ENCODE measurements around the gene FAM8A1. TPM values are rescaled to one million over a fixed set of nuclear protein-coding genes. Genes with fewer than 3 reads are reported as not detected.

The FAM8A1 gene
- total and polyA plus RNA-seq, 8 donors: 24.7 to 46.9 (median 41.0) TPM

DNA sequence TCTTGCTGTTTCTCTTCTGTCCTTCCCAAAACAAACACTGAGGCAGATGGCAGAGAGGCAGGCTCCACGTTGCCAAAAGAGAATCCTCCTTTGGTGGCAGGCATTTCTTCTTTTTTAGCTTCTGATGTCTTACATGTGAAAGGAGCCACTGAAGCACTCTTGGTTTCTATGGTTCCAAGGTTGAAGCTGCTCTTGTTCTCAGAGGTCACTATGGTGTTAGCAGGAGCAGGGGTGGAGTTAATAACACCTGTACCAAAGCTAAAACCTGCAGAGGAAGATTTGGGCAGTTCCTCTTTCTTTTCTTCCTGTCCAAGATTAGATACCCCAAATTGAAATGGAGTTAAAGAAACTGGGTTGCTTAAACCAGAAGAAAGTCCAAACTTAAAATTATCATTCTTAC is 28.8 kb downstream of the FAM8A1 start:
- DNase-seq (no peak), ATAC-seq (peak; percentile 28)
- TF ChIP-seq, protein P1, sequence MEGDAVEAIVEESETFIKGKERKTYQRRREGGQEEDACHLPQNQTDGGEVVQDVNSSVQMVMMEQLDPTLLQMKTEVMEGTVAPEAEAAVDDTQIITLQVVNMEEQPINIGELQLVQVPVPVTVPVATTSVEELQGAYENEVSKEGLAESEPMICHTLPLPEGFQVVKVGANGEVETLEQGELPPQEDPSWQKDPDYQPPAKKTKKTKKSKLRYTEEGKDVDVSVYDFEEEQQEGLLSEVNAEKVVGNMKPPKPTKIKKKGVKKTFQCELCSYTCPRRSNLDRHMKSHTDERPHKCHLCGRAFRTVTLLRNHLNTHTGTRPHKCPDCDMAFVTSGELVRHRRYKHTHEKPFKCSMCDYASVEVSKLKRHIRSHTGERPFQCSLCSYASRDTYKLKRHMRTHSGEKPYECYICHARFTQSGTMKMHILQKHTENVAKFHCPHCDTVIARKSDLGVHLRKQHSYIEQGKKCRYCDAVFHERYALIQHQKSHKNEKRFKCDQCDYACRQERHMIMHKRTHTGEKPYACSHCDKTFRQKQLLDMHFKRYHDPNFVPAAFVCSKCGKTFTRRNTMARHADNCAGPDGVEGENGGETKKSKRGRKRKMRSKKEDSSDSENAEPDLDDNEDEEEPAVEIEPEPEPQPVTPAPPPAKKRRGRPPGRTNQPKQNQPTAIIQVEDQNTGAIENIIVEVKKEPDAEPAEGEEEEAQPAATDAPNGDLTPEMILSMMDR (IDR thresholded peaks at IDR 0.05): no peak
- Histone ChIP-seq H3K27me3 (no peaks in the 10 kb centered on the region), H3K27ac (no peak overlapping the region), H3K4me1 (peaks cover 6 to 12% of the 10 kb centered on the region in 2 donors), H3K36me3 (peaks cover 4 to 74% of the 10 kb centered on the region in 2 donors), H3K9me3 (no peaks in the 10 kb centered on the region), H3K4me3 (no peak overlapping the region)
- intact Hi-C loops (cut with DNase I): no loop called here

- ATAC-seq (peak; percentile 33), DNase-seq (no peak)
- H3K9me3 ChIP-seq: no peaks in the 10 kb centered on the region
- no peaks in the 10 kb centered on the region for H3K27me3 ChIP-seq
- no peak overlapping the region for H3K4me3 ChIP-seq
- TF ChIP-seq, protein P1 (IDR thresholded peaks at IDR 0.05): no peak
- peaks cover 6 to 12% of the 10 kb centered on the region in 2 donors for H3K4me1 ChIP-seq
- H3K27ac ChIP-seq: peak overlapping the region; percentile 50
- peaks cover 4 to 67% of the 10 kb centered on the region in 2 donors for H3K36me3 ChIP-seq
- intact Hi-C loops (cut with DNase I): no loop called here
Observed at GRCh38 chr6:17629824-17630510, 29.9 kb downstream of the FAM8A1 start.

GRCh38 chr6:17630511-17631073 is 30.5 kb downstream of the FAM8A1 start:
- H3K4me1 ChIP-seq: peaks cover 6 to 12% of the 10 kb centered on the region in 2 donors
- peak overlapping the region; percentile 53 to 55 for H3K27ac ChIP-seq
- ATAC-seq: peak; percentile 85
- DNase-seq: peak in 3 of 4 donors; percentile 36 to 77 (median 61)
- H3K27me3 ChIP-seq: no peaks in the 10 kb centered on the region
- TF ChIP-seq, protein P1 (IDR thresholded peaks at IDR 0.05): no peak
- intact Hi-C loops (cut with DNase I): no loop called here
- H3K4me3 ChIP-seq: no peak overlapping the region
- no peaks in the 10 kb centered on the region for H3K9me3 ChIP-seq
- peaks cover 4 to 67% of the 10 kb centered on the region in 2 donors for H3K36me3 ChIP-seq

DNA sequence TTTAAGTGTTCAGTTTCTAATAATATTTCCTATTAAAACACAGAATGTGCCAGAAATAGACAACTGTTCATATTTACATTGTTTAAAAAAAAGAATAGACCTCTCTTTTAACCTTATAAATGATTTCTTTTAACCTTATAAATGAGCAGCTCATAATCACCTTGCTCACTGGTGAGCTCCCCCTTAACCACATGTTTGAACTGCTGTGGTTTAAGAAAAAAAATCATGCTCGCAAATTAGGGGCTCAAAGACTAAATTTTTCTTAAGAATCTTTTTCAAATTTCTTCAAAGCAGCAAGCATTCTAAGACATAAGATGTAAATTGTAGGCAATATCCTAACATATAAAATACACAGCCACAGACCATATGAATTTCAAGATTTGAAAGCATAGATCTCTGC is 32.8 kb downstream of the FAM8A1 start:
- peaks cover 0 to 66% of the 10 kb centered on the region in 2 donors for H3K36me3 ChIP-seq
- TF ChIP-seq, protein P1 (IDR thresholded peaks at IDR 0.05): no peak
- intact Hi-C loops (cut with DNase I): no loop called here
- peak overlapping the region in 1 of 2 donors; percentile 10 for H3K27ac ChIP-seq
- DNase-seq (no peak), ATAC-seq (no peak)
- peaks cover 6 to 12% of the 10 kb centered on the region in 2 donors for H3K4me1 ChIP-seq
- H3K4me3 ChIP-seq: no peak overlapping the region
- no peaks in the 10 kb centered on the region for H3K9me3 ChIP-seq
- no peaks in the 10 kb centered on the region for H3K27me3 ChIP-seq

GRCh38 chr6:17633465-17634188 is 33.5 kb downstream of the FAM8A1 start:
- ATAC-seq: no peak
- peaks cover 0 to 66% of the 10 kb centered on the region in 2 donors for H3K36me3 ChIP-seq

More at GRCh38 chr6:17633465-17634188, 33.5 kb downstream of the FAM8A1 start:
- no peak overlapping the region for H3K4me3 ChIP-seq
- H3K27ac ChIP-seq: peak overlapping the region in 1 of 2 donors; percentile 10
- TF ChIP-seq, protein P1 (IDR thresholded peaks at IDR 0.05): no peak
- no peak for DNase-seq
- no peaks in the 10 kb centered on the region for H3K27me3 ChIP-seq
- intact Hi-C loops (cut with DNase I): no loop called here
- peaks cover 6 to 12% of the 10 kb centered on the region in 2 donors for H3K4me1 ChIP-seq
- no peaks in the 10 kb centered on the region for H3K9me3 ChIP-seq
